Thyroid gland (tissue), 4 donors: Measurements from ENCODE around the gene RTF1. TPM values are rescaled to one million over a fixed set of nuclear protein-coding genes. Genes with fewer than 3 reads are reported as not detected.

Experiments used
- DNase-seq, 2 donors: peaks; one replicate each; pipeline ENCODE4 v3.0.0-alpha.2; 2019
- H3K27ac ChIP-seq, 3 donors: fragments of 200-600 bp; sonication (generic); 1 replicate in 2 of 3; 2 replicates in 1 of 3; pipeline ENCODE4 v1.5.1; 2016 to 2019; ENCODE audit warnings: mild to moderate bottlenecking in 1 of 3, moderate library complexity in 1 of 3
- H3K27me3 ChIP-seq: fragments of 200-600 bp; sonication (generic); one replicate; pipeline ENCODE4 v1.5.1; 2019
- H3K36me3 ChIP-seq, 2 donors: fragments of 200-600 bp; sonication (generic); one replicate each; pipeline ENCODE4 v1.5.1; 2016 to 2019
- H3K4me1 ChIP-seq, 2 donors: fragments of 200-600 bp; sonication (generic); one replicate each; pipeline ENCODE4 v1.5.1; 2017 to 2019
- H3K4me3 ChIP-seq, 3 donors: fragments of 200-600 bp; sonication (generic); replicated peaks in 1 of 3; 1 replicate in 2 of 3; 2 replicates in 1 of 3; pipeline ENCODE4 v1.5.1; 2016; ENCODE audit warnings: mild to moderate bottlenecking in 1 of 3
- H3K9me3 ChIP-seq: fragments of 200-600 bp; sonication (generic); one replicate; pipeline ENCODE4 v1.5.1; 2017
- POLR2A ChIP-seq, 2 donors: fragments of 450-650 bp; IDR thresholded peaks; one replicate each; pipeline ENCODE4 v1.6.1; 2017; ENCODE audit warnings: antibody characterized with exemption in 2 of 2, mild to moderate bottlenecking in 2 of 2, moderate library complexity in 1 of 2
- WGBS, 2 donors: methylation state at CpG; one replicate each; pipeline ENCODE4 v1.1.5; 2017; 5-methylcytosine and 5-hydroxymethylcytosine counted together
- intact Hi-C: fragments of 100-400 bp; cut with DNase I; formaldehyde crosslinking; loops from one replicate; pipeline ENCODE4 v1.15.1; 2023
- total RNA-seq, 4 donors: library from RNA; depleted of rRNA; stranded (reverse); fragments of >200 nt; gene quantifications; one replicate each; pipeline ENCODE4 v1.2.3, GENCODE V29; 2016
- TF ChIP-seq, protein P1 (sequence below), 6 experiments: fragments of 200-600 bp in 3 of 6; fragments of 450-650 bp in 3 of 6; sonication (generic) in 3 of 6; IDR thresholded peaks; one replicate each; pipeline ENCODE4 v1.5.1; 2016 to 2019; ENCODE audit warnings: antibody characterized with exemption in 6 of 6, mild to moderate bottlenecking in 2 of 6, inconsistent platforms in 1 of 6, moderate library complexity in 1 of 6

Gene RTF1
- total RNA-seq, 4 donors from 2014 or later = 26.6 to 37.4 (median 35.4) TPM

- H3K9me3 ChIP-seq = no peaks in the 10 kb centered on the region
- peaks cover 23 to 30% of the 10 kb centered on the region in 2 donors for H3K4me1 ChIP-seq
- H3K27ac ChIP-seq = no peak overlapping the region
- intact Hi-C loops = no loop called here
- no peak for DNase-seq
- no peak for TF ChIP-seq POLR2A (IDR thresholded peaks at IDR 0.05)
- TF ChIP-seq, protein P1, sequence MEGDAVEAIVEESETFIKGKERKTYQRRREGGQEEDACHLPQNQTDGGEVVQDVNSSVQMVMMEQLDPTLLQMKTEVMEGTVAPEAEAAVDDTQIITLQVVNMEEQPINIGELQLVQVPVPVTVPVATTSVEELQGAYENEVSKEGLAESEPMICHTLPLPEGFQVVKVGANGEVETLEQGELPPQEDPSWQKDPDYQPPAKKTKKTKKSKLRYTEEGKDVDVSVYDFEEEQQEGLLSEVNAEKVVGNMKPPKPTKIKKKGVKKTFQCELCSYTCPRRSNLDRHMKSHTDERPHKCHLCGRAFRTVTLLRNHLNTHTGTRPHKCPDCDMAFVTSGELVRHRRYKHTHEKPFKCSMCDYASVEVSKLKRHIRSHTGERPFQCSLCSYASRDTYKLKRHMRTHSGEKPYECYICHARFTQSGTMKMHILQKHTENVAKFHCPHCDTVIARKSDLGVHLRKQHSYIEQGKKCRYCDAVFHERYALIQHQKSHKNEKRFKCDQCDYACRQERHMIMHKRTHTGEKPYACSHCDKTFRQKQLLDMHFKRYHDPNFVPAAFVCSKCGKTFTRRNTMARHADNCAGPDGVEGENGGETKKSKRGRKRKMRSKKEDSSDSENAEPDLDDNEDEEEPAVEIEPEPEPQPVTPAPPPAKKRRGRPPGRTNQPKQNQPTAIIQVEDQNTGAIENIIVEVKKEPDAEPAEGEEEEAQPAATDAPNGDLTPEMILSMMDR (IDR thresholded peaks at IDR 0.05) = no peak
- H3K36me3 ChIP-seq = no peaks in the 10 kb centered on the region
- no peak overlapping the region for H3K4me3 ChIP-seq
- WGBS, 2 donors = 81% methylated on average over 7 of the region's 7 CpGs
- H3K27me3 ChIP-seq = peaks cover 18% of the 10 kb centered on the region
These were observed 93.8 kb downstream of the RTF1 start for GRCh38 chr15:41510728-41511127.

DNA sequence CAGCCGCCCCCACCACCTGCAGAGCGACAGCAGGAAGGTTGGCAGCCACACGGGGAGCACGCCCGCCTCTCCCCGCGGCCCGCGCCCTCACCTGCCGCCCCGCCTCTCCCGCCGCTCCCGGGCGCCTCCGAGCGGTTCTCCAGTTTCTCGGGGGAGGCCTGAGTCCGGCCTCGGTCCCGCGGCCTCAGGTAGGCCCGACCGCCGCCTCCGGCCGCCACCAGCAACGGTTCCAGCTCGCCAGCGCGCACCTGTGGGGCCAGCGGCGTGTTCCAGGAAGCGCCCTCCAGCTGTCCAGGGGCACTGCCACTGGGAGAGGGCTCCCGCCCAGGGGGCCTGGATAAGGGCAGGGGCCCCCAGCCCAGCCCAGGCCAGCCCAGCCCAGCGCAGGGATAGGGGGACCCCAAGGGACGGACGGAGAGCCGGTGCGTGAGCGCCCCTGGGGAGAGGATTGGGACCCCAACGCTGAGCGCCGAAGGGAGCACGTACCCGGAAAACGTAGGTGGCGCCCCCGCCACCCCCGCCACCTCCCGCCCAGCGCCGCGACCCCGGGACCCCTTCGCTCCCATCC is 94.5 kb downstream of the RTF1 start:
- DNase-seq = peak in 1 of 2 donors; percentile 11
- peak overlapping the region in 1 of 3 donors; percentile 13 for H3K4me3 ChIP-seq
- H3K36me3 ChIP-seq = no peaks in the 10 kb centered on the region
- H3K27me3 ChIP-seq = peaks cover 18% of the 10 kb centered on the region
- WGBS, 2 donors = 1% methylated on average over 13 of the region's 56 CpGs; no CpG with 5 or more reads in 1 of the 2 donors
- intact Hi-C loops = no loop called here
- no peaks in the 10 kb centered on the region for H3K9me3 ChIP-seq
- peaks cover 23 to 30% of the 10 kb centered on the region in 2 donors for H3K4me1 ChIP-seq
- H3K27ac ChIP-seq = no peak overlapping the region
- TF ChIP-seq, protein P1 (IDR thresholded peaks at IDR 0.05) = no peak
- no peak for TF ChIP-seq POLR2A (IDR thresholded peaks at IDR 0.05)

DNA sequence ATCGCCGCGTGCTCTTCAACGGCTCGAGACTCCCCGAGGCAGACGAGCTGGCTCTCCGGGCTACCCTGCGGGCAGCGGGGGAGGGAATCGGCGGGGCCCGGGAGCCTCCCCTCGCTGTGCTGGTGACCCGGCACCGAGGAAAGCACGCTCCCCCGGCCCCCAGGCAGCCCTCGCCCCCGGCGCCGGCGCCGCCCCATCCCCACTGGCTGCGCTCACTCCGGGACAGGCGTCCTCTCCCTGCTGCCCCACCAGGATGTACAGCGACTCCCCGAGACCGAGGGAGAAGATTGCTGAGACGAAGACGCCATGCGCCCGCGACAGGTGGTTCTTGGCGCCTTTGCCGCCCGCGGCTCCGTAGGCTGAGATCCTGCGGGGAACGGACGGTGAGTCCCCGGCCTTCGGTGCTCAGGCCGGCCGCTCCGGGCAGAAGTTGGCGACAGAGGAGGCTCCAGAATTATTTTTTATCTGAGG is 95.0 kb downstream of the RTF1 start:
- peaks cover 18% of the 10 kb centered on the region for H3K27me3 ChIP-seq
- peaks cover 23 to 30% of the 10 kb centered on the region in 2 donors for H3K4me1 ChIP-seq
- H3K4me3 ChIP-seq = peak overlapping the region in 1 of 3 donors; percentile 13
- 0 to 7% methylated on average over 19 to 45 of the region's 49 CpGs for WGBS, 2 donors
- no peak overlapping the region for H3K27ac ChIP-seq
- no peak for DNase-seq
- no peaks in the 10 kb centered on the region for H3K9me3 ChIP-seq
- no peaks in the 10 kb centered on the region for H3K36me3 ChIP-seq
- intact Hi-C loops = no loop called here
- no peak for TF ChIP-seq POLR2A (IDR thresholded peaks at IDR 0.05)
- TF ChIP-seq, protein P1 (IDR thresholded peaks at IDR 0.05) = no peak

DNA sequence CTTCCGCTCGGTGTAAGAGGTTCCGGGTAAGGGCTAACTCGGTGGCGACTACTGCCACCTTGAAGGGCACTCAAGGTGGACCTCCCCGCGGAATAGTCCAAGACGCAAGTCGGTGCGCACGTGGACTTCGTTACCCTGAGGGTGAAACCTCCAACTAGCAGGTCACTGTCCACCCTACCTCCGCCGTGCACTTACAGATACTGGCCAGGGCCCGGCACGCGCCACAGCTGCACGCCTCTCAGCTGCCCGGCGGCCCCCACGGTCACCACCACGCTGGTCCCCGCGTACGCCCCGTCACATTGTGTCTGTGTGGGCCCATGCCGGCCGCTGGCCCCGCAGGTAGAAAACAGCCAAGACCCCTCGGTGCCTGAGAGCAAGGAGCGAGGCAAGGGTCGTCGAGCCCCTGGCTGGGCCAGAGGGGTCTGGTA is 95.6 kb downstream of the RTF1 start:
- WGBS, 2 donors = 6 to 15% methylated on average over 8 to 16 of the region's 33 CpGs
- Histone ChIP-seq H3K36me3 (no peaks in the 10 kb centered on the region), H3K4me3 (peak overlapping the region in 1 of 3 donors; percentile 15), H3K27ac (no peak overlapping the region), H3K9me3 (no peaks in the 10 kb centered on the region), H3K27me3 (peaks cover 18% of the 10 kb centered on the region), H3K4me1 (peaks cover 23 to 30% of the 10 kb centered on the region in 2 donors)
- TF ChIP-seq POLR2A (IDR thresholded peaks at IDR 0.05) = no peak
- TF ChIP-seq, protein P1 (IDR thresholded peaks at IDR 0.05) = no peak
- intact Hi-C loops = no loop called here
- DNase-seq = no peak

DNA sequence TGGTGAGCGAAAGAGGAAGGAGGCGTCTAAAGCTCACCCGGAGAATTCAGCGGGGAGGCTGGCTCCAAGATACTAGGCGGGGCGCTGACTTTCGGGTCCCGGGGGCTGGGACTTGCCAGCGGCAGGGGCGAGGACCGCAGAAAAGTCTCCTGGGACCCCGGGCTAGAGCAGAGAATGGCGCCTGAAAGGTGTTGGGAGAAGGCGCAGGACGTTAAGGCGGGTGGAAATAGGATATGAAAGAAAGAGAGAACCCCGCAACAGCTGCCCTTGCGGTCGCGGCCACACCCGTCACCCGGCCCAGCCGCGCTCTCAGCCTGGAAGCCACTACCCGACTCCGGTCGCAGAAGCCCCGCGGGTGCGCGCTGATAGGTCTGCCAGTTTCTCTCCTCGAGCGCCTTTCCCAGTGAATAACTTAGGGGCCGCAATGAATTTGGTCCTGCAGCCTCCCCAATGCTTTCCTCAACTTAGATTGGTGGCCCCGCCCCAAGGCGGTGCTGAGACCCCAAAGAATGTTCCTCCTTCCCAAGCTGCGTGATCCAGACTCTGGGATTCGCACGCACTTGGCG is 96.1 kb downstream of the RTF1 start:
- no peak overlapping the region for H3K27ac ChIP-seq
- peaks cover 18% of the 10 kb centered on the region for H3K27me3 ChIP-seq
- H3K36me3 ChIP-seq = no peaks in the 10 kb centered on the region
- peak overlapping the region in 1 of 3 donors; percentile 15 for H3K4me3 ChIP-seq
- TF ChIP-seq, protein P1 (IDR thresholded peaks at IDR 0.05) = no peak
- TF ChIP-seq POLR2A (IDR thresholded peaks at IDR 0.05) = no peak
- intact Hi-C loops = no loop called here
- DNase-seq = peak in 1 of 2 donors; percentile 23
- H3K9me3 ChIP-seq = no peaks in the 10 kb centered on the region
- H3K4me1 ChIP-seq = peaks cover 23 to 30% of the 10 kb centered on the region in 2 donors
- 3 to 4% methylated on average over 34 to 36 of the region's 40 CpGs for WGBS, 2 donors
